Vagina (tissue), 2 donors: Measurements from ENCODE around the gene GGA1. TPM values are rescaled to one million over a fixed set of nuclear protein-coding genes. Genes with fewer than 3 reads are reported as not detected.
A peak's percentile ranks its signal among the peaks of the same experiment; 100 is the strongest.

Source experiments
- DNase-seq, 2 donors: peaks; one replicate each; pipeline ENCODE4 v3.0.0-alpha.2; 2017; ENCODE audit errors: extremely low spot score in 2 of 2
- H3K27ac ChIP-seq: fragments of 200-600 bp; sonication (generic); one replicate; pipeline ENCODE4 v1.5.1; 2019
- H3K27me3 ChIP-seq: fragments of 200-600 bp; sonication (generic); one replicate; pipeline ENCODE4 v1.5.1; 2019
- H3K36me3 ChIP-seq, 2 donors: fragments of 200-600 bp; sonication (generic); one replicate each; pipeline ENCODE4 v1.5.1; 2017 to 2019
- H3K4me1 ChIP-seq: fragments of 200-600 bp; sonication (generic); one replicate; pipeline ENCODE4 v1.5.1; 2019
- H3K4me3 ChIP-seq, 2 donors: fragments of 200-600 bp; sonication (generic); 1 replicate in 1 of 2; 2 replicates in 1 of 2; pipeline ENCODE4 v1.5.1; 2016 to 2019
- H3K9me3 ChIP-seq: fragments of 200-600 bp; sonication (generic); one replicate; pipeline ENCODE4 v1.5.1; 2019
- POLR2A ChIP-seq, 2 donors: fragments of 450-650 bp; IDR thresholded peaks; one replicate each; pipeline ENCODE4 v1.6.1; 2017; ENCODE audit warnings: antibody characterized with exemption in 2 of 2, mild to moderate bottlenecking in 2 of 2, moderate library complexity in 2 of 2
- POLR2AphosphoS5 ChIP-seq, 2 donors: sonication (generic); formaldehyde crosslinking; IDR thresholded peaks; one replicate each; pipeline ENCODE4 v1.9.0; 2017; ENCODE audit warnings: antibody characterized with exemption in 2 of 2, mild to moderate bottlenecking in 2 of 2, low read depth in 1 of 2; ENCODE audit not compliant: insufficient read depth in 1 of 2
- intact Hi-C: fragments of 100-400 bp; cut with DNase I; formaldehyde crosslinking; loops from one replicate; pipeline ENCODE4 v1.15.1; 2023
- total RNA-seq: library from RNA; depleted of rRNA; stranded (reverse); fragments of >200 nt; gene quantifications from one replicate; pipeline ENCODE4 v1.2.3, GENCODE V29; 2016
- TF ChIP-seq, protein P1 (sequence below), 3 experiments: fragments of 450-650 bp in 2 of 3; fragments of 200-600 bp in 1 of 3; sonication (generic) in 1 of 3; IDR thresholded peaks; one replicate each; pipeline ENCODE4 v1.5.1; 2017 to 2019; ENCODE audit warnings: antibody characterized with exemption in 3 of 3, mild to moderate bottlenecking in 2 of 3, moderate library complexity in 2 of 3

GGA1 gene
- total RNA-seq, 1 donor from 2014 or later = 45.7 TPM

DNA sequence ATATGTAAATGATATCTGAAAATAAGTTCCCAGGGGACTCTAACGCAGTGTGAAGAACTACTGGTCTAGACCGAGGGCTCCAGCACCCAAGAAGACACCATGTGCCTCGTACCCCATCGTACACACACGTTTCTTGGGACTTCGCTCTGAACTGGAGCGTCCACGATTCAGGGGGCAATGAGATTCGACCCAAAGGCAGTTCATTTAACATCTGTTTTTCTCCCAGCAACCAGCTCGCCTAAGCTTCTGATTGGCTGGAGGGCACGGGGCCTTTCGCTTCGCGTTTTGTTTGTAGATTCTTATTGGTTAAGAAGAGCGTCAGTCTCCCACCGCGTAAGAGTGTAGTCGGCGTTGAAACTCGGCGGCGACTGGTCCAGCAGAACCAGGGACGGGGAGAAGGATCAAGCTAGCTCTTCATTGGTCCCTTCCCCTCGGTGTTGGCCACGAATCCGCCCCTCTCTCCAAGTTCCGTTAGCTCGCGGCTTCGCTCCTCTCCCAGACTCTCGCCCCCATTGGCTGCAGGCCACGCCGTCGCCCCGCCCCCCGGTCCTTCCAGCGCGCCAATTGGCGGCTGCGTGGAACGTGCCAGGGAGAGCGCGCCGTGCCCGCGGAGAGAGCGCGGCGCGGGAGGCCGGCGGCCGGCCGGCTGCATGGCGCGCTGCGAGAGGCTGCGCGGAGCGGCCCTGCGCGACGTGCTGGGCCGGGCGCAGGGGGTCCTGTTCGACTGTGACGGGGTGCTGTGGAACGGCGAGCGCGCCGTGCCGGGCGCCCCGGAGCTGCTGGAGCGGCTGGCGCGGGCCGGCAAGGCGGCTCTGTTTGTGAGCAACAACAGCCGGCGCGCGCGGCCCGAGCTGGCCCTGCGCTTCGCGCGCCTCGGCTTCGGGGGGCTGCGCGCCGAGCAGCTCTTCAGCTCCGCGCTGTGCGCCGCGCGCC is 49.8 kb downstream of the GGA1 start, which contains the start of gene PDXP:
Gene PDXP, plus strand, starts transcription at position 591 of the 933 bp plus-strand sequence. Its CDS starts 60 bp downstream, at position 651.
- Histone ChIP-seq H3K4me3 (peak within 1 kb of the TSS; percentile 46 to 85), H3K4me1 (peaks cover 45% of the 10 kb centered on the region), H3K9me3 (no peaks in the 10 kb centered on the region), H3K36me3 (peaks cover 0 to 13% of the 10 kb centered on the region in 2 donors), H3K27ac (peak within 1 kb of the TSS; percentile 74), H3K27me3 (no peaks in the 10 kb centered on the region)
- TF ChIP-seq, protein P1, sequence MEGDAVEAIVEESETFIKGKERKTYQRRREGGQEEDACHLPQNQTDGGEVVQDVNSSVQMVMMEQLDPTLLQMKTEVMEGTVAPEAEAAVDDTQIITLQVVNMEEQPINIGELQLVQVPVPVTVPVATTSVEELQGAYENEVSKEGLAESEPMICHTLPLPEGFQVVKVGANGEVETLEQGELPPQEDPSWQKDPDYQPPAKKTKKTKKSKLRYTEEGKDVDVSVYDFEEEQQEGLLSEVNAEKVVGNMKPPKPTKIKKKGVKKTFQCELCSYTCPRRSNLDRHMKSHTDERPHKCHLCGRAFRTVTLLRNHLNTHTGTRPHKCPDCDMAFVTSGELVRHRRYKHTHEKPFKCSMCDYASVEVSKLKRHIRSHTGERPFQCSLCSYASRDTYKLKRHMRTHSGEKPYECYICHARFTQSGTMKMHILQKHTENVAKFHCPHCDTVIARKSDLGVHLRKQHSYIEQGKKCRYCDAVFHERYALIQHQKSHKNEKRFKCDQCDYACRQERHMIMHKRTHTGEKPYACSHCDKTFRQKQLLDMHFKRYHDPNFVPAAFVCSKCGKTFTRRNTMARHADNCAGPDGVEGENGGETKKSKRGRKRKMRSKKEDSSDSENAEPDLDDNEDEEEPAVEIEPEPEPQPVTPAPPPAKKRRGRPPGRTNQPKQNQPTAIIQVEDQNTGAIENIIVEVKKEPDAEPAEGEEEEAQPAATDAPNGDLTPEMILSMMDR (IDR thresholded peaks at IDR 0.05) = no peak
- TF ChIP-seq POLR2A (IDR thresholded peaks at IDR 0.05) = peak in 1 of 2 donors; percentile 59
- TF ChIP-seq POLR2AphosphoS5 (IDR thresholded peaks at IDR 0.05; ENCODE audit: insufficient read depth in 1 of 2, low read depth in 1 of 2) = peak; percentile 63 to 68
- intact Hi-C loops = no loop called here
- DNase-seq = peak in 1 of 2 donors; percentile 100

DNA sequence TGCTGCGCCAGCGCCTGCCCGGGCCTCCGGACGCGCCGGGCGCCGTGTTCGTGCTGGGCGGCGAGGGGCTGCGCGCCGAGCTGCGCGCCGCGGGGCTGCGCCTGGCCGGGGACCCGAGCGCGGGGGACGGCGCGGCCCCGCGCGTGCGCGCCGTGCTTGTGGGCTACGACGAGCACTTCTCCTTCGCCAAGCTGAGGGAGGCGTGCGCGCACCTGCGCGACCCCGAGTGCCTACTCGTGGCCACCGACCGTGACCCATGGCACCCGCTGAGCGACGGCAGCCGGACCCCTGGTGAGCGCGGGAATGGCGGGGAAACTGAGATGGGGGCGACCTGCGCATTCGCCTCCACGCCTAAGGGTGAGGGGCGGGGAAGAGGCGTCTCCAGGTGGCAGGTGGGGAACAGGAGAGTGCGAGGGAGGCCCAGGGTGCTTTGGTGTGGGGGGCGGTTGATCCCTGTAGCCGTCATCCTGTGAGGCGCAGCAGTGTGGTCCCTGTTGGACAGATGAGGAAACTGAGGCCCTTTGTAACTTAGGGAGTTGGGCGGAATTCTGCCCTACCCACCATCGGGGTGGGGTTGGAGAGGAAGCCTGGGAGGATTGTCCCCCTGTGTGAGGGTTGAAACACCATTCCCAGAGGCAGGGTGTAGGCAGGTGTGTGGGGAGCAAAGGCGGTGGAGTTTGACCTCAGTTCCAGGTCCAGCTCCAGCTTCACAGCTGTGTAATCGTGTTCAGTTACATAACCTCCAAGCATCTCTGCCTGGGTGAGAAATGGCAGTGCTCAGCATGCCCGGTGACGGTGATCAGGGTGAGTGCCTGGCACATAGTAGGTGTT is 50.6 kb downstream of the GGA1 start:
- no peaks in the 10 kb centered on the region for H3K9me3 ChIP-seq
- TF ChIP-seq, protein P1 (IDR thresholded peaks at IDR 0.05) = no peak
- TF ChIP-seq POLR2A (IDR thresholded peaks at IDR 0.05) (no peak), POLR2AphosphoS5 (IDR thresholded peaks at IDR 0.05; ENCODE audit: insufficient read depth in 1 of 2, low read depth in 1 of 2) (no peak)
- H3K4me3 ChIP-seq = peak overlapping the region; percentile 46 to 85
- H3K27me3 ChIP-seq = no peaks in the 10 kb centered on the region
- intact Hi-C loops = no loop called here
- DNase-seq = no peak
- no peak overlapping the region for H3K27ac ChIP-seq
- peaks cover 45% of the 10 kb centered on the region for H3K4me1 ChIP-seq
- peaks cover 0 to 6% of the 10 kb centered on the region in 2 donors for H3K36me3 ChIP-seq

DNA sequence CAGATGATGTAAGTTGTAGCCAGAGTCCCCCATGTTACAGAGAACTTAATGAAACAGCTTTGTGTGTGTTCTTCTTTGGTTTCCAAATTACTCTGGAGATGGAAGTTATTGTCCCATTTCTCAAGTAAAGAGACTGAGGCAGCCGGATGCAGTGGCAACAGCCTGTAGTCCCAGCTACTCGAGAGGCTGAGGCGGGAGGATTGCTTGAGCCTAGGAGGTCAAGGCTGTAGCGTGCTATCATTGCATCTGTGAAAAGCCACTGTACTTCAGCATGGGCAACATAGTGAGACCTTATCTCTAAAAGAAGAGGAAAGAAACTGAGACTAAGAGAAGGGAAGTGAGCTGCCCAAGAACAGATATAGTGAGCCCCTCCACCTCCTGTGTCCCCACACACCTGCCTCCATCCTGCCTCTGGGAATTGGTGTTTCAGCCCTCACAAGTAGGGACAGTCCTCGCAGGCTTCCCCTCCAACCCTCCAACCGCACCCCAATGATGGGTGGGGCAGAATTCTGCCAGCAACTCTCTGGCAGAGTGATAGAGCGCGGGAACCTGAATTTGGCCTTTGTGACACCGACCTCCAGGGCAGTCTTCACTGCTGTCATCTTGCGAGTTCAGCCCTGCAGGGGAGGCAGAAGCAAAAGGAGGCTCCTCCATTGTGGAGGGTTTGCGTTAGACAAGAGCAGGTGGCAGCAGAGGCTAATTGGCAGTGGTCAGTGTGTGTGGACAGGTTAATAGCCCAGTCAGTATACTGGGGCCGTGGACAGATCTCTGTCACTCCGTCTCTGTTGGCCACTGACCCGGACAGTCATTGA is 51.5 kb downstream of the GGA1 start:
- Histone ChIP-seq H3K4me1 (peaks cover 45% of the 10 kb centered on the region), H3K4me3 (peak overlapping the region; percentile 46 to 85), H3K9me3 (no peaks in the 10 kb centered on the region), H3K27ac (peak overlapping the region; percentile 68), H3K36me3 (no peaks in the 10 kb centered on the region), H3K27me3 (no peaks in the 10 kb centered on the region)
- TF ChIP-seq POLR2AphosphoS5 (IDR thresholded peaks at IDR 0.05; ENCODE audit: insufficient read depth in 1 of 2, low read depth in 1 of 2) = no peak
- no peak for TF ChIP-seq POLR2A (IDR thresholded peaks at IDR 0.05)
- TF ChIP-seq, protein P1 (IDR thresholded peaks at IDR 0.05) = no peak
- intact Hi-C loops = no loop called here
- no peak for DNase-seq

DNA sequence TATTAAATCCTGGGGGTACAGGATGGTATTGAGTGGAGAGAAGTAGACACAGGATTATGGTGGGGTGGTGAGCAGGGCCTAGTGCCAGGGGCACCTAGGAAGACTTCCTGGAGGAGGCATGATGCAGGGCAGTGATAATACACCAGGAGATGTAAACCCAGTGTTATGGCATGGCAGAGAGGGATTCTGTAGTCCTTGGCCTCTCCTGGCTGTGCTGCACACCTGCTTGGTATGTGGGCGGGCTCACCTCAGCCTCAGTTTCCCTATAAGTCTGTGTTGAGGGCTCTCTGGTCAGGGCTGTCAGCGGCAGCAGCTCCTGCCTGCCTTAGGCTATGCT is 52.0 kb downstream of the GGA1 start:
- Histone ChIP-seq H3K4me1 (peaks cover 45% of the 10 kb centered on the region), H3K27ac (peak overlapping the region; percentile 68), H3K9me3 (no peaks in the 10 kb centered on the region), H3K4me3 (no peak overlapping the region), H3K27me3 (no peaks in the 10 kb centered on the region), H3K36me3 (peaks cover 0 to 2% of the 10 kb centered on the region in 2 donors)
- DNase-seq = no peak
- intact Hi-C loops = no loop called here
- TF ChIP-seq, protein P1 (IDR thresholded peaks at IDR 0.05) = no peak
- no peak for TF ChIP-seq POLR2AphosphoS5 (IDR thresholded peaks at IDR 0.05; ENCODE audit: insufficient read depth in 1 of 2, low read depth in 1 of 2)
- TF ChIP-seq POLR2A (IDR thresholded peaks at IDR 0.05) = no peak
